Astrocyte of the cerebellum (primary cell): Measurements from ENCODE around the gene RPS27L.
"Not testable (repeated sequence)": the region's sequence is repeated elsewhere in the genome, so short reads cannot be mapped to it uniquely, and the experiment has no call there.

Experiments
- DNase-seq: peaks from one replicate; pipeline ENCODE4 v3.0.0-alpha.2; 2011; ENCODE audit warnings: low read depth
- H3K4me3 ChIP-seq: 2 replicates; pipeline ENCODE4 v1.5.1; 2011; ENCODE audit warnings: mild to moderate bottlenecking, low read depth, low read length, moderate library complexity
- in situ Hi-C: cut with HindIII; loops from 2 replicates; pipeline ENCODE4 v1.10.0; 2017; ENCODE audit warnings: low sequenced_read_pairs
- TF ChIP-seq, protein P1 (sequence below): IDR thresholded peaks from 2 replicates; pipeline ENCODE4 v1.5.1; 2012; ENCODE audit warnings: low read length, low read depth, moderate library complexity, mild to moderate bottlenecking; ENCODE audit errors: missing control alignments

RPS27L gene

GRCh38 chr15:63109920-63110319 lies 47.4 kb downstream of the RPS27L start:
- in situ Hi-C loops: no loop called here
- no peak overlapping the region for H3K4me3 ChIP-seq
- no peak for DNase-seq
- TF ChIP-seq, protein P1, sequence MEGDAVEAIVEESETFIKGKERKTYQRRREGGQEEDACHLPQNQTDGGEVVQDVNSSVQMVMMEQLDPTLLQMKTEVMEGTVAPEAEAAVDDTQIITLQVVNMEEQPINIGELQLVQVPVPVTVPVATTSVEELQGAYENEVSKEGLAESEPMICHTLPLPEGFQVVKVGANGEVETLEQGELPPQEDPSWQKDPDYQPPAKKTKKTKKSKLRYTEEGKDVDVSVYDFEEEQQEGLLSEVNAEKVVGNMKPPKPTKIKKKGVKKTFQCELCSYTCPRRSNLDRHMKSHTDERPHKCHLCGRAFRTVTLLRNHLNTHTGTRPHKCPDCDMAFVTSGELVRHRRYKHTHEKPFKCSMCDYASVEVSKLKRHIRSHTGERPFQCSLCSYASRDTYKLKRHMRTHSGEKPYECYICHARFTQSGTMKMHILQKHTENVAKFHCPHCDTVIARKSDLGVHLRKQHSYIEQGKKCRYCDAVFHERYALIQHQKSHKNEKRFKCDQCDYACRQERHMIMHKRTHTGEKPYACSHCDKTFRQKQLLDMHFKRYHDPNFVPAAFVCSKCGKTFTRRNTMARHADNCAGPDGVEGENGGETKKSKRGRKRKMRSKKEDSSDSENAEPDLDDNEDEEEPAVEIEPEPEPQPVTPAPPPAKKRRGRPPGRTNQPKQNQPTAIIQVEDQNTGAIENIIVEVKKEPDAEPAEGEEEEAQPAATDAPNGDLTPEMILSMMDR: no peak

DNA sequence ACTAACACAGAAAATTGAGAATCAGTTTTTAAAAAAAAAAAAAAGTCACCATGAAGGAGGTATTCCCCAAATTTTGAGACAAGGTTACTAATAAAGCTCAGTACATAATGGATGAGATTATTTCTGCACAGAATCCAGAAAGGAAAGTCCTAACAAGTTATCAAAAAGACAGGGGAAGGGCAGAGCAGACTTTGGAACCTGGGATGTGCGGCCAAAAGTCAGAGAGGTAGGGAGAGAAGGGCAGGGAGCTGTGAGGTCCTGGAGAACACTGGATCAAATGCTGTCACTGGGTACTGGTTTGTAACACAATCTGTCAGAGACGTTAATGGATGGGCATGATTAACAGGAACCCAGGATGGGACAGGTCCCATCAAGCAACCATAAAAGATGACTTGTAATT lies 47.8 kb downstream of the RPS27L start:
- TF ChIP-seq, protein P1: no peak
- no peak for DNase-seq
- in situ Hi-C loops: no loop called here
- H3K4me3 ChIP-seq: no peak overlapping the region

GRCh38 chr15:63107895-63108546 lies 49.3 kb downstream of the RPS27L start:
- H3K4me3 ChIP-seq: no peak overlapping the region
- TF ChIP-seq, protein P1: no peak
- in situ Hi-C loops: no loop called here
- peak; percentile 100 for DNase-seq

DNA sequence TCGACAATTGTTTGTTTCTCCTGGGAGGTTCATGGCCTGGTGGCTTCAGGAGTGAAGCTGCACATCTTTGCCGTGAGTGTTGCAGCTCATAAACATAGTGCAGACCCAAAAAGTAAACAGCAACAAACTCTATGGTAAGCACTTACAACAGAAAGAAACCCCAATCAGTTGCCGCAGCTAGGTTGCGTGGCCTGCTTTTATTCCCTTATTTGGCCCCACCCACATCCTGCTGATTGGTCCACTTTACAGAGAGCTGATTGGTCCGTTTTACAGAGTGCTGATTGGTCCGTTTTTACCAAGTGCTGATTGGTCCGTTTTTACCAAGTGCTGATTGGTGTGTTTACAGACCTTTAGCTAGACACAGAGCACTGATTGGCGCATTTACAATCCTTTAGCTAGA lies 51.9 kb downstream of the RPS27L start:
- DNase-seq, in situ Hi-C loops, H3K4me3 ChIP-seq: not testable (repeated sequence)

DNA sequence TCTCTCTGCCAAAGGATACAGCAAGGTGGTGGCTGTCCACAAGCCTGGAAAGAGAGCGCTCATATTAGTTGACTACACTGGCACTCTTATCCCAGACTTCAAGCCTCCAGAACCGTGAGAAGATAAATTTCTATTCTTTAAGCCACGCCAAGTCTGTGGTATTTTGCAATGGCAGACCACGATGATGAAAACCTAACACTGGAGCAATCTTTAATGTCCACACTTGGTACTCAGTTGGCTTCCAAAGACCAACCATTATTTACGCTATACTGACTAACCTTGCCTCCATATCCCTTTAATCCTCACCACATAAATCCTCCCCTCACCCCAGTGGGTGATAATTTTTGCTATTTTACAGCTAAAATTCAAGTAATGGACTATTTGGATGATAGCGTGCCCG lies 52.5 kb downstream of the RPS27L start:
- DNase-seq: peak; percentile 63
- in situ Hi-C loops: no loop called here
- TF ChIP-seq, protein P1: no peak
- no peak overlapping the region for H3K4me3 ChIP-seq

DNA sequence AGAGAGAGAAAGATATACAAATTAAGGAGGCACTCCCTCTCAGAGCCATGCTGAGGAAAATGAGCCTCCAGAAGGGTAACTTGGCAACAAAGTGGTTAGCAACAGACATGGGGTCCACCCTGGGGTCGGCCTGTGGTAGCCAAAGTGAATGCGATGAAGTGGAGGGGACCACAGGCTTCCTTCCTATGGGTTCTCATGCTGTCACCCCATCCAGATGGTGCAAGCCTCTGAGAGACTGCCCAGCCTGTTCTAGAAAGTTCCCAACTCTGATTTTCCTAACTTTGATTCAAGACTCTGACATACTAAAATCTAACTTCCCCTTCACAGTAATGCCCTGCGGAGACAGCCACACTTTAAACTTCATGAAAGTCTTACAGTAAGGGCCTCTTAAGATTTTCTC lies 53.9 kb downstream of the RPS27L start:
- no peak overlapping the region for H3K4me3 ChIP-seq
- no peak for DNase-seq
- in situ Hi-C loops: no loop called here
- TF ChIP-seq, protein P1: no peak

DNA sequence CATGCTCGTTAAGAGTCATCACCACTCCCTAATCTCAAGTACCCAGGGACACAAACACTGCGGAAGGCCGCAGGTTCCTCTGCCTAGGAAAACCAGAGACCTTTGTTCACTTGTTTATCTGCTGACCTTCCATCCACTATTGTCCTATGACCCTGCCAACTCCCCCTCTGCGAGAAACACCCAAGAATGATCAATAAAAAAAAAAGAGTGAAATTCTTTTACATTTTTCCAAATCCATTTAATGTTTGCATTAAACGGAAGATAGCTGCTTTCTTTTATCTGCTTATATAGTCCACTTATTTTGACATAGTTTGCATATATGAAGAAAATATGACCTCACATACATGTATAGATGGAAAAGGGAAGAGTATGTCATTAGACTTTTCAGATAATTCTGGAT lies 57.7 kb downstream of the RPS27L start:
- in situ Hi-C loops, DNase-seq, H3K4me3 ChIP-seq: not testable (repeated sequence)

DNA sequence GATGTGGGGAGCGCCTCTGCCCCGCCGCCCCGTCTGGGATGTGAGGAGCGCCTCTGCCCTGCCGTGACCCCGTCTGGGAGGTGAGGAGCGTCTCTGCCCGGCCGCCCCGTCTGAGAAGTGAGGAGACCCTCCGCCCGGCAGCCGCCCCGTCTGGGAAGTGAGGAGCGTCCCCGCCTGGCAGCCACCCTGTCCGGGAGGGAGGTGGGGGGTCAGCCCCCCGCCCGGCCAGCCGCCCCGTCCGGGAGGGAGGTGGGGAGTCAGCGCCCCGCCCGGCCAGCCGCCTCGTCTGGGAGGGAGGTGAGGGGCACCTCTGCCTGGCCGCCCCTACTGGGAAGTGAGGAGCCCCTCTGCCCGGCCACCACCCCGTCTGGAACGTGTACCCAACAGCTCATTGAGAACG lies 58.4 kb downstream of the RPS27L start:
- DNase-seq, H3K4me3 ChIP-seq, in situ Hi-C loops: not testable (repeated sequence)
